Measurements from ENCODE around the gene RNH1. TPM values are rescaled to one million over a fixed set of nuclear protein-coding genes. Genes with fewer than 3 reads are reported as not detected.

RNH1 gene
- total RNA-seq, 1 donor from 2014 or later: 38.7 TPM

DNA sequence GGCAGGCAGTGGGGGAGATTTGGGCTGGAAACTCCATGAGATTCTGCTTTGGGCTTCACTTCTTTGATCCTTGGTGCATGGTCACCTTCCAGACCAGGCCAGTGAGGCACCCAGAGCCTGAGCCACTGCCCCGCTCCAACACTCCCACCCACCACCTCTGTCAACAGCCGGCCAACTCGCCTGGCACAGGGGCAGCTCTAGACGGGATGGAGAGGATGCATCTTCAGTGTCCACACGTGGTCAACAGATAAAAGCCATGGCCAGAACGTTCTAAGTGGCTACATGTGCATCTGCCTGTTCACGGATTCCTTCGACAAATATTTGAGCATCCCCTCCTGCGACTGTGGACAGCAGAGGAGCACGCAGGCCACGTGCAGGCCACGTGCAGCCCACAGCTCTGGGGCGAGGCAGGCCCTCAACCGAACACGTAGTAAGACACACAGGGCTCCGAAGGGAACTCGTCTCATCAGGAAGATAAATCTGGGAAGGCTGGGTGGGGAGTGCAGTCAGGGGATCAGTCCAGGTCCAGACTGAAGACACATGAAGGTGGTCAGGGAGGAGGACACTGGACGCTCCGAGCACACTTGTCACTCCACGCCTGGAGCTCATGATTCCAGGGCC is 31.5 kb upstream of the RNH1 start:
- FAIRE-seq (no peak), DNase-seq (ENCODE audit: low spot score in 2 of 2) (no peak)

DNA sequence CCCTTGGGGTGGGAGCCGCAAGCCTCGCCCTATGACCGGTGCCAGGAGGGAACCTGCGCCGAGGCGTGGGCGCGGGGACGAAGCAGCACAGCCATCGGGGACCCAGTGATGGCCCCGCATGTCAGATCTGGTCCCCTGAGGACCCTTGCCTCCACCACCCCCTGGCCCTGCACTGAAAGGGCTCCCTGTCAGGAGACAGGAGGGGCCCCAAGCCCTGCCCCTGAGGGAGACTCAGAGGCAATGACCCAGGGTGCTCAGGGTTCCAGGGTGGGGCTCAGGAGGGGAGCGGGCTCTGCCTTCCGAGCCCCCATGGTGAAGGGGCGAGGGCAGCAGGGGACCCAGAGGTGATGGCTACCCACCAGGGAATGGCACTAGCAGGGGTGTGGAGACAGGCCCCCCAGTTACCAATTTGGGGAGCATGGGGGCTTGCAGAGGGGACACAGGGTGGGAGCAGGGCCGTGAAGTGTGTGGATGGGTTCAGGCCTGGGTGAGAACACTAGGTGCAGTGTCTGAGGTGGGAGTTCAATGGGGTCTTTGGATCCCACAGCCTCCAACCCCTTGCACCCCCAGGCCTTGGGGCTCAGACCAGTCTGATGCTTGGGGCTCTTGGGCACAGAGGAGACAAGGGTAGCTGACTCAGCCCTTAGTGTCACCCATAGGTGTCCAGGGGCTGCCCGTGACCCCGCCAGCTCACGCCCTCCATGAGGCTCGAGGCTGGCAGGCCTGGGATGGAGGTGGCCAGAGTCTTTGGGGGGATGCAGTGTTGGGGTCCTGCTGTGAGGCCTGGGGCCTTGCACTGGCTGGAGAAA is 30.8 kb upstream of the RNH1 start:
- DNase-seq (ENCODE audit: low spot score in 2 of 2) (no peak), FAIRE-seq (no peak)

DNA sequence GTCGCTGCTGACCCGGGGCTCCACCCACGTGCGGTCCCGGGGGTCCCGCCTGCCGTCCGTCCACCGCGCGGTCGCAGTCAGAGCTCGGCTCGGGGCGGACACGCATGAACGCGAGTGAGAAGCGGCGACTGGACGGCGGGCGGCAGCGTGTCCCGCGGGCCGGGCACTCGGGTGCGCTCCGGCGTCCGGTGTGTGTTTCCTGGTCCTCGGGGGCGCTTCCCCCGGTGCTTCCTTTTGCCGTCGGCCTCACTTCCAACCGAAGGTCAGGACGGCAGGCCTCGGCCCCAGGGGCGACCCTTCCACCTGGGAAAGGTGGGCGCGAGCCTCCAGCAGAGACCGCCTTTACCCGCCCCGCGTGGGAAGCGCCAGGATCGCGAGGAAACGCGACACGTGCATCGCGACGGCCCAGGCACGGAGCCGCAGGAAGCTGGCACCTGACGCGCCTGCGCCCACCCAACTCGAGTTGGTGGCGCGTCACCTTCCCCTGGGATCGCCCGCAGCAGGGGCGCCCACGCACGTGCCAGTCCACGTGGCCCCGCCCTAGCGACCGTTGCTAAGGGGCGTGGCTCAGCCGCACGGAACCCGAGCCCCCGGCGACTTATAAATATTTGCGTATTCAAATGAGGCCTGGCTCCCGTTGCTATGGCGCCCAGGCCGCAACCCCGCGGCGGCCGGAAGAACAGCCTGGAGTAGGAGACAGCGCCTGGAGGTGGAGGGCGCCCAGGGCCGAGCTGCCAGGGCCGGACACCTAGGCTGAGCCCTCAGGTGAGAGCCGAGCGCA is 30.0 kb upstream of the RNH1 start, which contains the start of gene LRRC56:
Gene LRRC56 (plus strand): TSS at position 687 of the 781 bp plus-strand sequence. CDS start 3,158 bp downstream, outside the sequence.
- no peak for FAIRE-seq
- DNase-seq (ENCODE audit: low spot score in 2 of 2): peak; percentile 80 to 92

DNA sequence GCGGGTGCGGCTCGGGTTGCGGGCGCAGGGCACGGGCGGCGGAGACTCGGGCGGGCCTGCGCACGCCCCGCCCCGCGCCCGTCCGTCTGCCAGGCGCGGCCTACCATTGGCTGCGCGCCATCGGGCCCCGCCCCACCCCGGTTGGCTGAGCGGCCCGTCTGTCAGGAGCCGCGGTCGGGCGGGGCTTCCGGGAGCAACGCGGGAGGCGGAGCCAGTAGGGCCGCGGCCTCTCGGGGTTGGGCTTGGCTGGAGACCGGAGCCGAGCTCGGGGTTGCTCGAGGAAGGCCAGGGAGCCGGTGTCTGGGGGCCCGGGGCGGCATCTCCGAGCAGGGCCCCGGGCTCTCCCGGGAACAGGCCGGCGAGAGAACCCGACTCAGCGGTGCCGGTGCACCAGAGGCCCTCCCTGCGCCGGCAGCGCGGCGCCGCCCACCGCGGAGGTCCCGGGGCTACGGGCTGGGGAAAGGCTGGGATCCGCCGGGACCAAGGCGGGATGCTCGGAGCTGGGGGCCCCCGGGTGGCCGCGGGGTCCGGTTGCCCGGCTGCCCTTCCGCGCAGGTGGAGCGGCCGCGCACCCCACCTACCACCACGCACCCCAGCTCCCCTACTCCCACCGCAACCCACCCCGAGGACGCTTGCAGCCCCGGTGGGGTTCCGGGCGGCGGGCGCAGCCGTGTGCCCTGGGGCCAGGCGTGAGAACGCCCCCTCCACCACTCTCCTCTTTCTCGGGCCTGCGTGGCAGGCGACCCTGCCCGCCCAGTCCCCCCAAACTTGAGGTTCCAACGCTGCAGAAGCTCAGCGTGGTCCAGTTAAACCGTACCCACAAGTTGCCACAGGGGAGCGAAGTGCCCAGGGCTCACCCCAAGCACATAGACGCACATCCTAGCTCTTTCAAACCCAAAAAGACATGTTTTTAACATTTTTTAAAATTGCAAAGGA is 28.7 kb upstream of the RNH1 start, which contains the start of gene HRAS:
Gene HRAS (minus strand): TSS at position 58 of the 936 bp plus-strand sequence.
- peak; percentile 100 for DNase-seq (ENCODE audit: low spot score in 2 of 2)
- no peak for FAIRE-seq

DNA sequence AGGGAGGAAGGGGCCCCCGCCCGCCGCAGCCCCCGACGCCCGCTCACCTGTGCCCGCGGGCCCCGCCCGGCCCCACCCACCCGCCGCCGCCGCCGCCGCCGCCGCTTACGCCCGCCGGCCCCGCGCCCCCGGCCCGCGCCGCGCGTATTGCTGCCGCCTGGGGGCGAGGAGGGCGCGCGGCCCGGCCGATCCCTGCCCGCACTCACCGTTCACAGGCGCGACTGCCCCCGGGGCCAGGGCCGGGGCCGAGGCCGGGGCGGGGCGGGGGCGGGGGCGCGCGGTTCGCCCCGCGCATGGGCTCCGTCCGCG is 28.1 kb upstream of the RNH1 start:
- DNase-seq (ENCODE audit: low spot score in 2 of 2): no peak
- no peak for FAIRE-seq

DNA sequence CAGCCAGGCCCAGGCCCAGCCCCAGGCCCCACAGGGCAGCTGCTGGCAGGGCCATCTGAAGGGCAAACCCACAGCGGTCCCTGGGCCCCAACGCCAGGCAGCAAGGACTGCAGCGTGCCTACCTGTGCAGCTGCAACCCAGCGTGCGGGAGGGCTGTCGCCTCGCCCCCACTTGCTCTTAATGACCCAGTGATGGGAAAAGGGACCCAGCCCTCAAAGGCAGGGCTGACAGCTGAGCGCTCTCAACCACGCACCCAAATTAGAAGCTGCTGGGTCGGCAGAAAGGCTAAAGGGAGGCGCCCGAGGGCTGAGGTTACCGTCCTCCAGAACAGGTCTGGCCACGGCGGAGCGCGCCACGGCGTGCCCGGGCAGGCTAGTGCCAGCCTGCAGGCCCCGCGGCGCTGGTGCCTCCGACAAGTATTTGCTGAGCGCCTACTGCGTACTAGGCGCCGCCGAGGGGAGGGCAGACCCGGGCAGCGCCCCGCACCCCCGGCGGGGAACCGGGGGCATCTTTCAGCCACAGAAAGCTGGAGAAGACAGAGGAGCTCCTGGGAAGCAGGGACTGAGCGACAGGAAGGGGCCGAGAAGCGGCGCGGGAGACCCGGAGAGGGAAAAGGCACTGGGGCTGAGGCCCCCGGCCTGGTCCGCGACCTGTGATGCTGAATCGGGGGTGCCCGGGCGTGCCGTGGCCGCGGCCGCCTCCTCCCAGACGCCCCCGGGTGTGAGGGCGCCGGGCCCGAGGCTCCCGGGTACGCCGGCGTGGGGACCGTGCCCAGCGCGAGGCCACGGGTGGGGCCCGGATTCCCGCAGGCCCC is 27.6 kb upstream of the RNH1 start:
- FAIRE-seq (no peak), DNase-seq (ENCODE audit: low spot score in 2 of 2) (peak in 1 of 2 donors; percentile 48)

DNA sequence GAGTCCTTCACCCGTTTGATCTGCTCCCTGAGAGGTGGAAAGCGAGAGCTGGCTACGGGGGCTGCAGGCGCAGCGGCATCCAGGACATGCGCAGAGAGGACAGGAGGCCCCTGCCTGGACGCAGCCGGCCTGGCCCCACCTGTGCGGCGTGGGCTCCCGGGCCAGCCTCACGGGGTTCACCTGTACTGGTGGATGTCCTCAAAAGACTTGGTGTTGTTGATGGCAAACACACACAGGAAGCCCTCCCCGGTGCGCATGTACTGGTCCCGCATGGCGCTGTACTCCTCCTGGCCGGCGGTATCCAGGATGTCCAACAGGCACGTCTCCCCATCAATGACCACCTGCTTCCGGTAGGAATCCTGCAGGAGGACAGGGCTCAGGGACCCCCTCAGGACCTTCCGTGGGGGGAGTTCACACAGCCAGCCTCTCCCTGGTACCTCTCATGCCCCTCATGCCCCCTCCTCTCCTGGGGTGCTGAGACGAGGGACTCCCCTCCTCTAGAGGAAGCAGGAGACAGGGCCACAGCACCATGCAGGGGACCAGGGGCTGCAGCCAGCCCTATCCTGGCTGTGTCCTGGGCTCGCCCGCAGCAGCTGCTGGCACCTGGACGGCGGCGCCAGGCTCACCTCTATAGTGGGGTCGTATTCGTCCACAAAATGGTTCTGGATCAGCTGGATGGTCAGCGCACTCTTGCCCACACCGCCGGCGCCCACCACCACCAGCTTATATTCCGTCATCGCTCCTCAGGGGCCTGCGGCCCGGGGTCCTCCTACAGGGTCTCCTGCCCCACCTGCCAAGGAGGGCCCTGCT is 26.7 kb upstream of the RNH1 start:
- FAIRE-seq: no peak
- no peak for DNase-seq (ENCODE audit: low spot score in 2 of 2)

DNA sequence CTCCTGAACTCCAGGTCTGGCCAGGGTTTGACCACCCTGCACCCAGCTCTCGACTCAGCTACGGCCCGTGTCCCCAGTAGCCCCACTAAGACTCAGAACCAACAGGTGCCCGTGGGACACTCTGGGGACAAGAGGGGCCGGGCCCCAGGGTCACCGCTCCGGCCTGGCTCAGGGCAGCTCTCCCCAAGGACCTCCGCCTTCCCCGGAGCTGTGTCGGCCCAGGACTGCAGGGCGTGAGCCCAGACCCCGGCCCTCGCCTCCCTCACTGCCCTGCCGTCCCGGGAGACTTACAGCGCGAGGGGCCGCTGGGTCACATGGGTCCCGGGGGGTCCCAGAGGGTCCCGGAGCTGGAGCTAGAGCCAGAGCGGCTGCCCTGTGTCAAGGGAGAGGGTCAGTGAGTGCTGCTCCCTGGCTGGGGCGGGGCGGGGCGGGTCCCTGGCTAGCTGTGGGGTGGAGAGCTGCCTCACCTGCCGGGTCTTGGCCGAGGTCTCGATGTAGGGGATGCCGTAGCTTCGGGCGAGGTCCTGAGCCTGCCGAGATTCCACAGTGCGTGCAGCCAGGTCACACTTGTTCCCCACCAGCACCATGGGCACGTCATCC is 26.0 kb upstream of the RNH1 start:
- no peak for FAIRE-seq
- no peak for DNase-seq (ENCODE audit: low spot score in 2 of 2)

DNA sequence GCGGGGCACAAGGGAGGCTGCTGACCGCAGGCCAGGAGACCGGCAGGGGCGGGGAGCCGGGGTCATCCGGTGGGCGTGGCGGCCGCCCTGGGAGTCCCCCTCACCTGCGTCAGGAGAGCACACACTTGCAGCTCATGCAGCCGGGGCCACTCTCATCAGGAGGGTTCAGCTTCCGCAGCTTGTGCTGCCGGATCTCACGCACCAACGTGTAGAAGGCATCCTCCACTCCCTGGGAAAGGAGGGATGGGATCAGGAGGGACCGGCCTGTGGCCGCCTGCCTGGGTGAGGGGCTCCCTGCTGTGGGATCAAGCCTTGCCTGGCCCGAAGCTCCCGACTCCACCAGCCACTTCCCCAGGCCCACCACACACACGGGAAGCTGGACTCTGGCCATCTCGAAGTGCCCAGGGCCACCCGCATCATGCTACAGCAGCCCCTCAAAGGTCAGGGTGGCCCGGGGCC is 25.5 kb upstream of the RNH1 start:
- FAIRE-seq (no peak), DNase-seq (ENCODE audit: low spot score in 2 of 2) (no peak)

DNA sequence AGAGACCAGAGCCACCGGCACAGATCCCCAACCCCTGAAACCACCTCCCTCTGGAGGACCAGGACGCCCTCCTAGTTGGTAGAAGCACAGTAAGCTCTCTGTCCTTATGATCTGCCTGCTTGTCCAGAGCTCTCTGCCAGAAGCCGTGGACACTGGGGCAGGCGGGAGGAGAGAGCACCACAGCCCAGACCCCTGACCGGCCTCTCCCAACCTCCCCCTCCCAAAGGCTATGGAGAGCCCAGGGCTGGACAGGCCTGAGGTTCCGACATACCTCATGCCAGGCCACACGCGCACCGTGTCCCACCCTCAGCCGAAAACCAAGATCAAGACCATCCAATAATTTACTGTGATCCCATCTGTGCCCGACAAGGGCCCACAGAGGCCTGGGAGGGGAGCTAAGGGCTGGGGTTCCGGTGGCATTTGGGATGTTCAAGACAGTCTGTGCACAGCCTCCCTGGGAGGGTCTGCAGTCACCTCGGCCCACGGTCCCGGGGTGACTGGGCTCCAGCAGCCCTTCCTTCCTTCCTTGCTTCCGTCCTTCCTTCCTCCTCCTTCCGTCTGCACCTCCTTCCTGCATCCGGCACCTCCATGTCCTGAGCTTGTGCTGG is 25.0 kb upstream of the RNH1 start:
- FAIRE-seq (no peak), DNase-seq (ENCODE audit: low spot score in 2 of 2) (no peak)

DNA sequence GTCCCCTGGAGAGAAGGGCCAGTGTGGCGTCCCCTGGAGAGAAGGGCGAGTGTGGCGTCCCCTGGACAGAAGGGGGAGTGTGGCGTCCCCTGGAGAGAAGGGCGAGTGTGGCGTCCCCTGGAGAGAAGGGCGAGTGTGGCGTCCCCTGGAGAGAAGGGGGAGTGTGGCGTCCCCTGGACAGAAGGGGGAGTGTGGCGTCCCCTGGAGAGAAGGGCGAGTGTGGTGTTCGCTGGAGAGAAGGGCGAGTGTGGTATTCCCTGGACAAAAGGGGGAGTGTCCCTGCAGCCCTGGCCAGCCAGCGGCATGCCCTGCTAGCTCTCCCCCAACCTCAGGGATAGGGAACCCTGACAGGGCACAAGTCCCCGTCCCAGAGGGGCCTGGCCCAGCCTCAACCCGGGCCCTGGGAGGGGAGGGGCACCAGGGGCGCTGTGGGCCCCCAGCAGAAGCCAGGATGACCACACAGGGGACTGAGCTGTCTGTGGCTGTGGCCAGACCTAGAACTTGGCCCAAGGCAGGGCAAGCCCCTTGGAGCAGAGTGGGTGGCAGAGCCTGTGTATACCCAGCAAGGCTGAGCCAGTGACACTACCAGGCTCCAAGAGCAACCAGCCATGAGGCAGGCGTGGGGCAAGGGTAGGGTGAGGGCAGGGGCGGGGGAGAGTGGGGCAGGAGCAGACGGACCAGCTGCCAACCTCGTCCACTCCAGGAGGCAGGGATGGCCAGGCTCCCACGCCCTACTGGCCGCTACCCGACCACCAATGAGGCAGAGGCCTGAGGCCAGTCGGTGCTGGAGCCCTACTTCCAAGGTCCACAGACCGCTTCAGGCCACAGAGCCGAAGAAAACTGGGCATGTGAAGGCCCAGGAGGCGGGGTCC is 24.2 kb upstream of the RNH1 start:
- FAIRE-seq: no peak
- DNase-seq (ENCODE audit: low spot score in 2 of 2): no peak

DNA sequence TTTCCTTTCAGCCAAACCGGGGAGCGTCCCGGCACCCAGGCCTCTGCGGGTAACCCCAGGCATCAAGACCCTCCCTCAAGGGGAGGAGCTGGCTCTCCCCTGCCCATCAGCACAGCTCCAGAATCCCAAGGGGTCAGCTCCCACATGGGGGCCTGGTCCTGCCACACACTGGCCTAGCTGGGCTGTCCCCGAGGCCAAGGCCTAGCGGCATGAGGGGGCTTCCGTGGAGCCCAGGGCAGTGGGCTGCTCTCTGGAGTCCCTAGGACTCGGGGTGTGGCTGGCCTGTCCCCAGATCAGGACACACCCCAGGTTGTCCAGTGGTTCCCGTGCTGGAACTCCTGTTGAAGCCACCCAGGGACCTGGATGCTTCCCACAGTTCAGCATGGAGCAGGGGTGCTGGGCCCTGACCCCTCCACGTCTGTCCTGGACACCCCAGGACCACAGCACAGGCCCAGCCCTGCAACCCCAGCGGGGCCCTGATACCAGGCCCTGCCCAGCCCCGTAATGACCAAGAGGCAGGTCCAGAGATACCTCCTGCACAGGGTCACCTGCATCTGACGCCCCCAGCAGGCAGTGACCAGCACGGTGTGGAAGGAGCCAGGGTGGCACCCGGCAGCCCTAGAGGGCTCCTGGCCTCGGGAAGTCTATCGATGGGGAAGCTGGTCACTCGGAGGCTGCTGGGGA is 22.8 kb upstream of the RNH1 start:
- no peak for FAIRE-seq
- no peak for DNase-seq (ENCODE audit: low spot score in 2 of 2)

DNA sequence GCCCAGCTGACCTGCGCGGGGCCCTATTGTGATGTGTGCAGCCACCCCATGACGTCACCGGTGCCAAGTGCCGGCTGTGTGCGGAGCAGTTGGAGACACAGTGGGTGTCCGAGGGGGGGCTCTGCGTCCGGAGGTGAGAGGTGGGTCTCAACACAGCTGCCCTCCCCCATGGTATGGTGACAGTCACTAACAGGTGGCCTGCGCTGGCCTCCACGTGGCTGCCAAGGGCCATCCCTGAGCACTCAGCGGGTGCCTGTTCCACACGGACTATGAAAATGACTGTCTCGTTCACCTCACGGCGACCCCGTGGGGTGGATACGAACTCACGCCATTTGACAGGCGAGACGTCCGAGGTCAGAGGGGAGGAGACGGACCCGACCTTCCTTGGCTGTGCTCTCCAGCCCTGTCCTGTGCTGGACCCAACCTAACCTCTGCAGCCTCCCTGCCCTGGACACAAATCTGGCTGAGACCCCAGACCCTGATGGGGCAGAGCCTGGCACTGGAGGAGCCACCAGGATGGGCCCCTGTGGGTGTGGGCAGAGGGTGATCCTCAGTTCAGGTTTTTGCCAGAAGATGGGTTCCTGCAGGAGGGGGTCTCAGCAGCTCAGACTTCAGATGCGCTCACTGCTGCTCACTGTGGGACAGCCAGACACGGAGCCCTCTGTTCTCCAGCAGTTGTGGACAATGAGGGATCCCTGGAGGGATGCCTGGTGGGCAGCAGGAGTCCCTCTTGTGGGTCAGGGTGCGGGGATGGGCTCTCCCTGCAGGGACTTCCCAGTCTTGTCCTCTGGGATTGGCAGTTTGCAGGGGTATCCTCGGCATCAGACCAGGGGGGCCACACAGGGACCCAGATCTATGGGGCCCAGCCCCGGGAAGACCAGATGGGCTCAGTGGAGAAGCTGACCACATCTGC is 22.0 kb upstream of the RNH1 start:
- FAIRE-seq (no peak), DNase-seq (ENCODE audit: low spot score in 2 of 2) (no peak)

DNA sequence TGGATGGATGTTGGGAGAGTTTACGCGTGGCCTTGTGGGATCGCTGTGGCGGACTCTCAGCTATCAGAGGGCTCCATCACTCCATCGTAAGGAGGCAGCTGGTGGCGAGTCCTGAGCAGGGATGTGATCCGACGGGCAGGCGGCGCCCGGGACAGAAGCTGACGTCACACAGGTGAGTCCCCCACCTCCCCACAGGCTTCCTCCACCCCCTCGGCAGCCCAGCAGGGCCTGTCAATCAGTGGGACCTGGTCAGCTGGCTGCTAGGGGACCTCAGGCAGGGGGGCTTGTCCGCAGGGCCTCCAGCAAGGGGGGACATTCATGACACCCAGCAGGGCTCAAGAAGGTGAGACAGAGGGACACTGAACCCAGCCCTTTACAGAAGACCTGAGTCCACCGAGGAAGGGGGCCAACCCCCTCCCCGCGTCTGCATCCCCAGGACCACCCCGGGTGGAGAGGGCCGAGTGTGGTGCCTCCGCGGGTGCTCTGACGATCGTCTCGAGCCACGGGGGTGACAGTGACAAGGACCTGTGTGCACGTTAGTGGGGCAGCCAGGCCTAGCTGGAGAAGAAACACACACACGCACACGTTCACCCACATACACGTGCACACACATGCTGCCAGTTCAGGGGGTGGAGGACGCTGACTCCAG is 21.2 kb upstream of the RNH1 start:
- DNase-seq (ENCODE audit: low spot score in 2 of 2) (no peak), FAIRE-seq (no peak)

DNA sequence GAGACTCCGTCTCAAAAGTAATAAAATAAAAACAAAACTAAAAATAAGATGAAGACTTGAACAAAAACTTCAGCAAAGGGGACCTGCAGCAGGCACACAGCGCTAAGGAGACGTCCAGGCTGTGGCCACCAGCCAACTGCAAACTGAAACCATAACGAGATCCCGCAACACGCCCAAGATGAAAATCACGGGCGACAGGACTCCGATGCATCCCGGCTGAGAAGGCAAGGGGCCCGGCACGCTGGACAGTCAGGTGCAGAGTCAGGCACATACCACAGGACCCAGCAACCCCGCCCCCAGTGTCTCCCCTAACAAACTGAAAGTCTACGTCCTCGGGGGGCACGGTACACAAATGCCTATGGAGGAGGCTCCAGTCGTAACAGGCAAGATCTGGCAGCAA is 19.1 kb upstream of the RNH1 start:
- no peak for DNase-seq (ENCODE audit: low spot score in 2 of 2)
- no peak for FAIRE-seq

All from frontal cortex (tissue), 4 donors.